ENCODE results near the gene C6orf120. TPM values are rescaled to one million over a fixed set of nuclear protein-coding genes. Genes with fewer than 3 reads are reported as not detected.

Gene C6orf120
- total RNA-seq, 1 experiment from 2014 or later = 12.5 TPM

GRCh38 chr6:169666441-169666840, 35.5 kb upstream of the C6orf120 start:
- ChIA-PET POLR2A (ENCODE audit: unreplicated experiment) (no interaction called here), CTCF (no interaction called here)
- H3K36me3 ChIP-seq (ENCODE audit: low read depth) = no peaks in the 10 kb centered on the region; the same call in 1 of the 2 replicates

DNA sequence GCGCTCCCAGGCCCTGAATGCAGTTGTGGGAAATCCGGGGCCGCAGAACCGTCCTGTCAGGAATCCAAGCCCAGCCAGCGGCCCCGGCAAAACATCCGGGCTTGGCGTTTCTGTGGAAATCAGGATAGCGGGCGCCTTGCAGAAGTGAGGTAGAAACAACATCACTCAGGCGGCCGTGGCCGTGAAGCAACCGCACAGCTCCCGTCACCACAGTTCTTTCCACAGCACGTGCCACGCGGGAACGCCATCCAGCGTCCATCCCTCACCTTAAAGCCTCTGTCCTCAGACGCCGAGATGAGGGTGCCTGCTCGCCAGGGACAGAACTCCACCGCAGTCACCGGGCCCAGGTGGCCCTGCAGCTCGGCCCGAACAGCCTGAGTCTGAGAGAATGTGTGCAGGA, 34.2 kb upstream of the C6orf120 start:
- no peaks in the 10 kb centered on the region for H3K27me3 ChIP-seq (ENCODE audit: insufficient read depth, low read depth)
- H3K79me2 ChIP-seq (ENCODE audit: low read depth) = no peaks in the 10 kb centered on the region
- H3K4me3 ChIP-seq = no peak overlapping the region
- H3K36me3 ChIP-seq (ENCODE audit: low read depth) = no peaks in the 10 kb centered on the region; the same call in 1 of the 2 replicates
- intact Hi-C loops (cut with micrococcal nuclease; ENCODE audit: unreplicated experiment) = no loop called here
- no peaks in the 10 kb centered on the region for H3F3A ChIP-seq (ENCODE audit: insufficient read depth, low read depth)
- H4K20me1 ChIP-seq (ENCODE audit: insufficient read depth) = no peaks in the 10 kb centered on the region
- ChIA-PET CTCF (no interaction called here), POLR2A (ENCODE audit: unreplicated experiment) (no interaction called here)
- no TSS peak for BruUV-seq (replicated peaks)
- no peaks in the 10 kb centered on the region for H3K4me1 ChIP-seq (replicated peaks; ENCODE audit: insufficient read depth)
- no peak overlapping the region for H3K4me2 ChIP-seq
- H3K27ac ChIP-seq = no peak overlapping the region
- H3K9me2 ChIP-seq (ENCODE audit: insufficient read depth) = no peaks in the 10 kb centered on the region
- TF ChIP-seq, protein P1, sequence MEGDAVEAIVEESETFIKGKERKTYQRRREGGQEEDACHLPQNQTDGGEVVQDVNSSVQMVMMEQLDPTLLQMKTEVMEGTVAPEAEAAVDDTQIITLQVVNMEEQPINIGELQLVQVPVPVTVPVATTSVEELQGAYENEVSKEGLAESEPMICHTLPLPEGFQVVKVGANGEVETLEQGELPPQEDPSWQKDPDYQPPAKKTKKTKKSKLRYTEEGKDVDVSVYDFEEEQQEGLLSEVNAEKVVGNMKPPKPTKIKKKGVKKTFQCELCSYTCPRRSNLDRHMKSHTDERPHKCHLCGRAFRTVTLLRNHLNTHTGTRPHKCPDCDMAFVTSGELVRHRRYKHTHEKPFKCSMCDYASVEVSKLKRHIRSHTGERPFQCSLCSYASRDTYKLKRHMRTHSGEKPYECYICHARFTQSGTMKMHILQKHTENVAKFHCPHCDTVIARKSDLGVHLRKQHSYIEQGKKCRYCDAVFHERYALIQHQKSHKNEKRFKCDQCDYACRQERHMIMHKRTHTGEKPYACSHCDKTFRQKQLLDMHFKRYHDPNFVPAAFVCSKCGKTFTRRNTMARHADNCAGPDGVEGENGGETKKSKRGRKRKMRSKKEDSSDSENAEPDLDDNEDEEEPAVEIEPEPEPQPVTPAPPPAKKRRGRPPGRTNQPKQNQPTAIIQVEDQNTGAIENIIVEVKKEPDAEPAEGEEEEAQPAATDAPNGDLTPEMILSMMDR (conservative IDR thresholded peaks at IDR 0.05) = no peak
- no peak for TF ChIP-seq EZH2 (IDR thresholded peaks at IDR 0.05; ENCODE audit: low read depth)
- DNase-seq = no peak
- H2AFZ ChIP-seq = no peak overlapping the region
- H3K9me3 ChIP-seq (ENCODE audit: insufficient read depth, low read depth) = no peaks in the 10 kb centered on the region

More at GRCh38 chr6:169666441-169666840, 35.5 kb upstream of the C6orf120 start:
- TF ChIP-seq EZH2 (IDR thresholded peaks at IDR 0.05; ENCODE audit: low read depth) = no peak
- TF ChIP-seq, protein P1 (conservative IDR thresholded peaks at IDR 0.05) = no peak
- H3K4me2 ChIP-seq = no peak overlapping the region
- H3K9me2 ChIP-seq (ENCODE audit: insufficient read depth) = no peaks in the 10 kb centered on the region
- H3K9me3 ChIP-seq (ENCODE audit: insufficient read depth, low read depth) = no peaks in the 10 kb centered on the region
- DNase-seq = no peak
- H3K4me1 ChIP-seq (replicated peaks; ENCODE audit: insufficient read depth) = no peaks in the 10 kb centered on the region
- no peak overlapping the region for H3K4me3 ChIP-seq
- intact Hi-C loops (cut with micrococcal nuclease; ENCODE audit: unreplicated experiment) = no loop called here
- H3F3A ChIP-seq (ENCODE audit: insufficient read depth, low read depth) = no peaks in the 10 kb centered on the region
- no peaks in the 10 kb centered on the region for H4K20me1 ChIP-seq (ENCODE audit: insufficient read depth)
- no peaks in the 10 kb centered on the region for H3K79me2 ChIP-seq (ENCODE audit: low read depth)
- H3K27ac ChIP-seq = no peak overlapping the region
- BruUV-seq (replicated peaks) = no TSS peak
- no peaks in the 10 kb centered on the region for H3K27me3 ChIP-seq (ENCODE audit: insufficient read depth, low read depth)
- no peak overlapping the region for H2AFZ ChIP-seq

GRCh38 chr6:169668203-169668847, 33.6 kb upstream of the C6orf120 start:
- no peaks in the 10 kb centered on the region for H3K4me1 ChIP-seq (replicated peaks; ENCODE audit: insufficient read depth)
- CTCF ChIA-PET = no interaction called here
- POLR2A ChIA-PET (ENCODE audit: unreplicated experiment) = no interaction called here
- no peaks in the 10 kb centered on the region for H4K20me1 ChIP-seq (ENCODE audit: insufficient read depth)
- no peak overlapping the region for H3K4me3 ChIP-seq
- H3K4me2 ChIP-seq = no peak overlapping the region
- H3K9me2 ChIP-seq (ENCODE audit: insufficient read depth) = no peaks in the 10 kb centered on the region
- no peak for TF ChIP-seq EZH2 (IDR thresholded peaks at IDR 0.05; ENCODE audit: low read depth)
- TF ChIP-seq, protein P1 (conservative IDR thresholded peaks at IDR 0.05) = no peak
- H3K36me3 ChIP-seq (ENCODE audit: low read depth) = no peaks in the 10 kb centered on the region; the same call in 1 of the 2 replicates
- no peak overlapping the region for H3K27ac ChIP-seq
- H2AFZ ChIP-seq = no peak overlapping the region
- no peak for DNase-seq
- H3K9me3 ChIP-seq (ENCODE audit: insufficient read depth, low read depth) = no peaks in the 10 kb centered on the region
- H3K79me2 ChIP-seq (ENCODE audit: low read depth) = no peaks in the 10 kb centered on the region
- no peaks in the 10 kb centered on the region for H3K27me3 ChIP-seq (ENCODE audit: insufficient read depth, low read depth)
- intact Hi-C loops (cut with micrococcal nuclease; ENCODE audit: unreplicated experiment) = no loop called here
- BruUV-seq (replicated peaks) = no TSS peak
- H3F3A ChIP-seq (ENCODE audit: insufficient read depth, low read depth) = no peaks in the 10 kb centered on the region

All from PC-9 (cell line).